ENCODE data around the gene PABPC1L2A.
"Not testable (repeated sequence)": the region's sequence is repeated elsewhere in the genome, so short reads cannot be mapped to it uniquely, and the experiment has no call there.

The PABPC1L2A gene

GRCh38 chrX:73079024-73079562 is at the start of gene PABPC1L2A:
TSS of gene PABPC1L2A (minus strand) at chrX:73079512. CDS start at chrX:73079386, 126 bp downstream.
- not testable (repeated sequence) for H3K4me3 ChIP-seq (ENCODE audit: low read depth, low read length)

GRCh38 chrX:73127700-73128241 is 48.5 kb upstream of the PABPC1L2A start:
- no peak overlapping the region for H3K4me3 ChIP-seq (ENCODE audit: low read depth, low read length)

GRCh38 chrX:73126240-73126639 is 46.9 kb upstream of the PABPC1L2A start:
- no peak overlapping the region for H3K4me3 ChIP-seq (ENCODE audit: low read depth, low read length)

- not testable (repeated sequence) for H3K4me3 ChIP-seq (ENCODE audit: low read depth, low read length)
These were observed 20.2 kb upstream of the PABPC1L2A start for GRCh38 chrX:73099505-73099904.

- not testable (repeated sequence) for H3K4me3 ChIP-seq (ENCODE audit: low read depth, low read length)
These were observed 7.5 kb upstream of the PABPC1L2A start for GRCh38 chrX:73086766-73087165.

- not testable (repeated sequence) for H3K4me3 ChIP-seq (ENCODE audit: low read depth, low read length)
These were observed 572 bp upstream of the PABPC1L2A start for GRCh38 chrX:73079884-73080283.

GRCh38 chrX:73078597-73078996 is 715 bp downstream of the PABPC1L2A start:
- H3K4me3 ChIP-seq (ENCODE audit: low read depth, low read length): not testable (repeated sequence)

GRCh38 chrX:73076838-73077237 is 2.5 kb downstream of the PABPC1L2A start:
- no peak overlapping the region for H3K4me3 ChIP-seq (ENCODE audit: low read depth, low read length)

- no peak overlapping the region for H3K4me3 ChIP-seq (ENCODE audit: low read depth, low read length)
These were observed 9.8 kb downstream of the PABPC1L2A start for GRCh38 chrX:73069365-73070035.

- H3K4me3 ChIP-seq (ENCODE audit: low read depth, low read length): no peak overlapping the region
These were observed 10.6 kb downstream of the PABPC1L2A start for GRCh38 chrX:73068467-73069364.

GRCh38 chrX:73067761-73068466 is 11.4 kb downstream of the PABPC1L2A start:
- H3K4me3 ChIP-seq (ENCODE audit: low read depth, low read length): not testable (repeated sequence)

- H3K4me3 ChIP-seq (ENCODE audit: low read depth, low read length): no peak overlapping the region
These were observed 50.4 kb downstream of the PABPC1L2A start for GRCh38 chrX:73028876-73029275.

Data from iPS-11a (cell line).